ENCODE data around the gene ASCL3. TPM values are rescaled to one million over a fixed set of nuclear protein-coding genes. Genes with fewer than 3 reads are reported as not detected.
"Not testable (repeated sequence)": the region's sequence is repeated elsewhere in the genome, so short reads cannot be mapped to it uniquely, and the experiment has no call there.

The ASCL3 gene
- polyA plus RNA-seq, 2 of the 4 experiments (the other 2 are of a cell fraction), result not detected

- H3K4me3 ChIP-seq; DNase-seq (ENCODE audit: low read depth in 1 of 2, low spot score in 1 of 2); FAIRE-seq; H3K4me2 ChIP-seq; POLR2A ChIA-PET; H3K4me1 ChIP-seq; H3K9me3 ChIP-seq; H3K27ac ChIP-seq: not testable (repeated sequence)
- WGBS (ENCODE audit: missing lambda C conversion rate), result 80% methylated on average over 5 of the region's 7 CpGs
- TF ChIP-seq ZC3H11A (IDR thresholded peaks at IDR 0.05), result peak; percentile 55
- ATAC-seq, result peak in 1 of 2 experiments; percentile 60; a peak in 1 of 6 replicates
- CTCF ChIA-PET, result interaction anchor here (1.2 kb wide), 1 partner anchor 66 kb away, joined by 3 read pairs; no protein-coding TSS in a partner anchor
These were observed 36.5 kb upstream of the ASCL3 start for GRCh38 chr11:8979365-8979764.

- no peaks in the 10 kb centered on the region for H3K4me1 ChIP-seq
- no peaks in the 10 kb centered on the region for H3K9me3 ChIP-seq
- no peak overlapping the region for H3K4me3 ChIP-seq
- CTCF ChIA-PET, result interaction anchor here (1.2 to 1.4 kb wide), 2 partner anchors 10 to 14 kb away, joined by 3 to 4 read pairs; no protein-coding TSS in a partner anchor
- DNase-seq (ENCODE audit: low read depth in 1 of 2, low spot score in 1 of 2) (no peak), FAIRE-seq (no peak), ATAC-seq (no peak)
- WGBS (ENCODE audit: missing lambda C conversion rate), result 85% methylated on average over 3 of the region's 3 CpGs
- H3K4me2 ChIP-seq, result no peak overlapping the region
- no peak for TF ChIP-seq KDM1A (IDR thresholded peaks at IDR 0.05; ENCODE audit: low read depth)
- no peak for TF ChIP-seq RCOR1 (IDR thresholded peaks at IDR 0.05; ENCODE audit: low read depth, low read length)
- no peak for TF ChIP-seq RARB (CRISPR knock-in tag; IDR thresholded peaks at IDR 0.05)
- no peak for TF ChIP-seq EHMT2 (IDR thresholded peaks at IDR 0.05; ENCODE audit: low read depth)
- TF ChIP-seq MAZ (IDR thresholded peaks at IDR 0.05; ENCODE audit: borderline replicate concordance, low read depth, low read length), result no peak
- TF ChIP-seq HOXB5 (CRISPR knock-in tag; IDR thresholded peaks at IDR 0.05), result no peak
- TF ChIP-seq NR3C1 (IDR thresholded peaks at IDR 0.05), result no peak
- no peak for TF ChIP-seq FOSB (CRISPR knock-in tag; IDR thresholded peaks at IDR 0.05)
- TF ChIP-seq RFX5 (IDR thresholded peaks at IDR 0.05), result no peak
- TF ChIP-seq MAX (IDR thresholded peaks at IDR 0.05), result no peak
- no peak for TF ChIP-seq EHF (CRISPR knock-in tag; IDR thresholded peaks at IDR 0.05)
- no peak for TF ChIP-seq CHD4 (IDR thresholded peaks at IDR 0.05; ENCODE audit: borderline replicate concordance)
- no peak for TF ChIP-seq ZC3H11A (IDR thresholded peaks at IDR 0.05)
- TF ChIP-seq ZFP36 (IDR thresholded peaks at IDR 0.05; ENCODE audit: borderline replicate concordance, partially characterized antibody), result no peak
- TF ChIP-seq POLR2AphosphoS2 (conservative IDR thresholded peaks at IDR 0.05; ENCODE audit: low read length), result no peak
- no peak for TF ChIP-seq FOSL2 (IDR thresholded peaks at IDR 0.05)
- TF ChIP-seq FOSL2 (CRISPR knock-in tag; IDR thresholded peaks at IDR 0.05), result no peak
- TF ChIP-seq ESRRA (IDR thresholded peaks at IDR 0.05; ENCODE audit: borderline replicate concordance, low read length), result no peak
- TF ChIP-seq REST (IDR thresholded peaks at IDR 0.05), result no peak
- TF ChIP-seq ATOH8 (CRISPR knock-in tag; IDR thresholded peaks at IDR 0.05; ENCODE audit: low read depth), result no peak
- POLR2A ChIA-PET, result interaction anchor here (1.6 kb wide), 1 partner anchor 10 kb away, joined by 4 read pairs; no protein-coding TSS in a partner anchor
- no peak overlapping the region for H3K27ac ChIP-seq
These were observed 30.3 kb upstream of the ASCL3 start for GRCh38 chr11:8973121-8973520.

GRCh38 chr11:8971924-8972316 lies 29.1 kb upstream of the ASCL3 start:
- ATAC-seq (no peak), FAIRE-seq (no peak), DNase-seq (ENCODE audit: low read depth in 1 of 2, low spot score in 1 of 2) (no peak)
- Histone ChIP-seq H3K4me3 (no peak overlapping the region), H3K27ac (no peak overlapping the region), H3K4me2 (no peak overlapping the region), H3K4me1 (no peaks in the 10 kb centered on the region), H3K9me3 (no peaks in the 10 kb centered on the region)
- ChIA-PET CTCF (interaction anchor here (1.1 kb wide), 1 partner anchor 16 kb away, joined by 4 read pairs; no protein-coding TSS in a partner anchor), POLR2A (interaction anchor here (1.2 kb wide), 1 partner anchor 12 kb away, joined by 3 read pairs; no protein-coding TSS in a partner anchor)
- 97% methylated on average over 1 of the region's 1 CpG for WGBS (ENCODE audit: missing lambda C conversion rate)
- TF ChIP-seq CBX8 (IDR thresholded peaks at IDR 0.05) (no peak), ZFP36 (IDR thresholded peaks at IDR 0.05; ENCODE audit: borderline replicate concordance, partially characterized antibody) (no peak), MAZ (IDR thresholded peaks at IDR 0.05; ENCODE audit: borderline replicate concordance, low read depth, low read length) (no peak), KDM1A (IDR thresholded peaks at IDR 0.05; ENCODE audit: low read depth) (no peak), CBX2 (IDR thresholded peaks at IDR 0.05; ENCODE audit: borderline replicate concordance, low read depth) (no peak), FOSL2 (IDR thresholded peaks at IDR 0.05) (no peak), FOSL2 (CRISPR knock-in tag; IDR thresholded peaks at IDR 0.05) (no peak)
